Mesendoderm (in vitro differentiated cells): Measurements from ENCODE around the gene SUN5.

Source experiments
- DNase-seq: peaks from one replicate; pipeline ENCODE4 v3.0.0; 2013
- H2AK5ac ChIP-seq: 2 replicates; pipeline ENCODE4 v1.6.1; 2013; ENCODE audit warnings: low read length, inconsistent platforms
- H2BK120ac ChIP-seq: 2 replicates; pipeline ENCODE4 v1.6.1; 2013; ENCODE audit warnings: low read depth, mild to moderate bottlenecking, low read length, moderate library complexity, mixed read lengths
- H2BK15ac ChIP-seq: replicated peaks from 2 replicates; pipeline ENCODE4 v1.6.1; 2013; ENCODE audit warnings: low read depth, mild to moderate bottlenecking, moderate library complexity
- H2BK5ac ChIP-seq: 2 replicates; pipeline ENCODE4 v1.6.1; 2013; ENCODE audit warnings: low read length, inconsistent platforms
- H3K18ac ChIP-seq: 2 replicates; pipeline ENCODE4 v1.6.1; 2013; ENCODE audit warnings: mild to moderate bottlenecking, low read length, mixed read lengths
- H3K23ac ChIP-seq: one replicate; pipeline ENCODE4 v1.6.1; 2013; ENCODE audit warnings: low read length
- H3K27ac ChIP-seq: 2 replicates; pipeline ENCODE4 v1.5.1; 2013; ENCODE audit warnings: low read depth, mild to moderate bottlenecking, inconsistent platforms, low read length, moderate library complexity
- H3K27me3 ChIP-seq: 2 replicates; pipeline ENCODE4 v1.6.1; 2013; ENCODE audit warnings: low read length, control low read depth, mild to moderate bottlenecking, inconsistent platforms; ENCODE audit not compliant: insufficient read depth, poor library complexity
- H3K36me3 ChIP-seq: 2 replicates; pipeline ENCODE4 v1.6.1; 2013; ENCODE audit warnings: low read length, inconsistent platforms; ENCODE audit not compliant: control insufficient read depth, insufficient read depth
- H3K4ac ChIP-seq: one replicate; pipeline ENCODE4 v1.6.1; 2013; ENCODE audit warnings: low read depth, mild to moderate bottlenecking, low read length, moderate library complexity
- H3K4me1 ChIP-seq: 2 replicates; pipeline ENCODE4 v1.6.1; 2013; ENCODE audit warnings: low read depth, low read length, inconsistent platforms; ENCODE audit not compliant: control insufficient read depth
- H3K4me2 ChIP-seq: 2 replicates; pipeline ENCODE4 v1.6.1; 2013; ENCODE audit warnings: low read length
- H3K4me3 ChIP-seq: 2 replicates; pipeline ENCODE4 v1.5.1; 2013; ENCODE audit warnings: mild to moderate bottlenecking, low read length
- H3K56ac ChIP-seq: one replicate; pipeline ENCODE4 v1.6.1; 2013; ENCODE audit warnings: low read length
- H3K79me1 ChIP-seq: 2 replicates; pipeline ENCODE4 v1.6.1; 2013; ENCODE audit warnings: low read length, inconsistent platforms
- H3K79me2 ChIP-seq: 2 replicates; pipeline ENCODE4 v1.6.1; 2013; ENCODE audit warnings: mild to moderate bottlenecking, low read length; ENCODE audit not compliant: control insufficient read depth, insufficient read depth
- H3K9ac ChIP-seq: 2 replicates; pipeline ENCODE4 v1.6.1; 2013; ENCODE audit warnings: low read length, inconsistent platforms
- H4K5ac ChIP-seq: one replicate; pipeline ENCODE4 v1.6.1; 2013; ENCODE audit warnings: low read length
- H4K8ac ChIP-seq: one replicate; pipeline ENCODE4 v1.6.1; 2013; ENCODE audit warnings: low read depth, mild to moderate bottlenecking, control low read depth, low read length, moderate library complexity
- WGBS: extraction: QIAGEN DNeasy Blood & Tissue Kit; methylation state at CpG from one replicate; pipeline ENCODE4 v1.1.7; 2013; ENCODE audit warnings: low lambda C conversion rate, missing lambda C conversion rate; ENCODE audit not compliant: insufficient coverage; ENCODE audit errors: extremely low coverage; 5-methylcytosine and 5-hydroxymethylcytosine counted together

The SUN5 gene

DNA sequence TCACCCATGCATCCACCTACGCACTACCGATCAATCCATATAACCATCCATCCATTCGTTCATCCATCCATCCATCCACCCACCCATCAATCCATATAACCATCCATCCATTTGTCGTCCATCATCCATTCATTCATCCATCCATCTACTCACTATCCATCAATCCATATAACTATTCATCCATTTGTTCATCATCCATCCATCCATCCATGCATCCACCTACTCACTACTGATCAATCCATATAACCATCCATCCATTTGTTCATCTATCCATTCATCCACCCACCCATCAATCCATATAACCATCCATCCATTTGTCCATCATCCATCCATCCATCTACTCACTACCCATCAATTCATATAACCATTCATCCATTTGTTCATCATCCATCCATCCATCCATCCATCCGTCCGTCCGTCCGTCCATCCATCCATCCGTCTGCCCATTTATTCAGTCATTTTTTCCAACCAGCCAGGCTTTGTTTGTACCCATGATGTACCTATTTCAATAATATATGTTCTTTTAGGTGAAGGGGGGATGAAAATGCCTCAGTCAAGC lies 21.2 kb upstream of the SUN5 start:
- Histone ChIP-seq H3K18ac (no peak overlapping the region), H3K9ac (no peak overlapping the region), H3K4me1 (peaks cover 7% of the 10 kb centered on the region), H3K56ac (no peak overlapping the region), H2BK120ac (no peak overlapping the region), H4K8ac (no peak overlapping the region), H3K4me3 (no peak overlapping the region), H3K79me1 (no peaks in the 10 kb centered on the region), H2AK5ac (no peak overlapping the region), H3K79me2 (no peaks in the 10 kb centered on the region), H3K4me2 (no peak overlapping the region), H3K27ac (no peak overlapping the region), H3K27me3 (no peaks in the 10 kb centered on the region), H2BK5ac (no peak overlapping the region), H3K36me3 (no peaks in the 10 kb centered on the region), H3K4ac (no peak overlapping the region), H4K5ac (no peak overlapping the region), H2BK15ac (no peak overlapping the region), H3K23ac (no peak overlapping the region)
- DNase-seq, result no peak
- WGBS, result 96% methylated on average over 8 of the region's 9 CpGs

DNA sequence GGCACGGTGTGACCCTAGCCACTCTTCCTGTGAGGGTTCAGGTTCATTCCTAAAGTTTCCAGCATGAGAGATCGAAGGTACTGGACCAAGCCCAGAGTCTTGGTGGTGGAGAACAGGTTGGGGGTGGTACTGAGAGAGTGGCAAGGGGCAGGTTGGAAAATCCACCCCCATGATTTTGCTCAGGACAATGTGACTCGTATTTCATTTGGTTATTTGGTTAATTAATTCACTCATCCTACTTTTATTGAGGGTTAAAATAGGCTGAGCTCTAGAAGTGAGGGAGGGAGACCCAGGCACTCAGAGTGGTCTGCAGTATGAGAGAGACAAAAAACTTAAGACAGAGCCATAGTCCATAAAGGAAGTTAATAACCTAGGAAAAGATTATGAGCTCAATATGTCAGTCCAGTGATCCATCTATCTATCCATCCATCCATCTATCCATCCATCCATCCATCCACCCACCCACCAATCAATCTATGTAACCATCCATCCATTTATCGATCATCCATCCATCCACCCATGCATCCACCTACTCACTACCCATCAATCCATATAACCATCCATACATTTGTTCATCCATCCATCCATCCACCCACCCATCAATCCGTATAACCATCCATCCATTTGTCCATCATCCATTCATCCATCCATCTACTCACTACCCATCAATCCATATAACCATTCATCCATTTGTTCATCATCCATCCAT lies 20.5 kb upstream of the SUN5 start:
- H3K27me3 ChIP-seq, result no peaks in the 10 kb centered on the region
- no peak overlapping the region for H3K23ac ChIP-seq
- no peak overlapping the region for H3K56ac ChIP-seq
- no peak overlapping the region for H3K4me3 ChIP-seq
- WGBS, result 100% methylated on average over 2 of the region's 5 CpGs
- H3K4me2 ChIP-seq, result no peak overlapping the region
- no peak overlapping the region for H2BK15ac ChIP-seq
- no peak overlapping the region for H3K9ac ChIP-seq
- no peaks in the 10 kb centered on the region for H3K79me2 ChIP-seq
- no peaks in the 10 kb centered on the region for H3K79me1 ChIP-seq
- no peak overlapping the region for H4K5ac ChIP-seq
- no peak for DNase-seq
- no peak overlapping the region for H2AK5ac ChIP-seq
- H4K8ac ChIP-seq, result no peak overlapping the region
- no peak overlapping the region for H2BK120ac ChIP-seq
- no peak overlapping the region for H3K27ac ChIP-seq
- H3K36me3 ChIP-seq, result no peaks in the 10 kb centered on the region
- no peak overlapping the region for H2BK5ac ChIP-seq
- H3K18ac ChIP-seq, result no peak overlapping the region
- no peak overlapping the region for H3K4ac ChIP-seq
- peaks cover 7% of the 10 kb centered on the region for H3K4me1 ChIP-seq

- H3K56ac ChIP-seq, result no peak overlapping the region
- H3K79me2 ChIP-seq, result no peaks in the 10 kb centered on the region
- no peak overlapping the region for H2AK5ac ChIP-seq
- H2BK5ac ChIP-seq, result no peak overlapping the region
- no peak overlapping the region for H4K5ac ChIP-seq
- H3K27me3 ChIP-seq, result no peaks in the 10 kb centered on the region
- H3K4me2 ChIP-seq, result no peak overlapping the region
- no peaks in the 10 kb centered on the region for H3K79me1 ChIP-seq
- H3K36me3 ChIP-seq, result no peaks in the 10 kb centered on the region
- H3K27ac ChIP-seq, result no peak overlapping the region
- H2BK15ac ChIP-seq, result no peak overlapping the region
- no peak overlapping the region for H4K8ac ChIP-seq
- H3K18ac ChIP-seq, result no peak overlapping the region
- H3K4me3 ChIP-seq, result no peak overlapping the region
- H2BK120ac ChIP-seq, result no peak overlapping the region
- no CpG with 5 or more reads among the region's 1 CpG for WGBS
- DNase-seq, result no peak
- H3K9ac ChIP-seq, result no peak overlapping the region
- no peak overlapping the region for H3K4ac ChIP-seq
- H3K23ac ChIP-seq, result no peak overlapping the region
- peaks cover 7% of the 10 kb centered on the region for H3K4me1 ChIP-seq
Measured at GRCh38 chr20:33024243-33024560, 20.0 kb upstream of the SUN5 start.

DNA sequence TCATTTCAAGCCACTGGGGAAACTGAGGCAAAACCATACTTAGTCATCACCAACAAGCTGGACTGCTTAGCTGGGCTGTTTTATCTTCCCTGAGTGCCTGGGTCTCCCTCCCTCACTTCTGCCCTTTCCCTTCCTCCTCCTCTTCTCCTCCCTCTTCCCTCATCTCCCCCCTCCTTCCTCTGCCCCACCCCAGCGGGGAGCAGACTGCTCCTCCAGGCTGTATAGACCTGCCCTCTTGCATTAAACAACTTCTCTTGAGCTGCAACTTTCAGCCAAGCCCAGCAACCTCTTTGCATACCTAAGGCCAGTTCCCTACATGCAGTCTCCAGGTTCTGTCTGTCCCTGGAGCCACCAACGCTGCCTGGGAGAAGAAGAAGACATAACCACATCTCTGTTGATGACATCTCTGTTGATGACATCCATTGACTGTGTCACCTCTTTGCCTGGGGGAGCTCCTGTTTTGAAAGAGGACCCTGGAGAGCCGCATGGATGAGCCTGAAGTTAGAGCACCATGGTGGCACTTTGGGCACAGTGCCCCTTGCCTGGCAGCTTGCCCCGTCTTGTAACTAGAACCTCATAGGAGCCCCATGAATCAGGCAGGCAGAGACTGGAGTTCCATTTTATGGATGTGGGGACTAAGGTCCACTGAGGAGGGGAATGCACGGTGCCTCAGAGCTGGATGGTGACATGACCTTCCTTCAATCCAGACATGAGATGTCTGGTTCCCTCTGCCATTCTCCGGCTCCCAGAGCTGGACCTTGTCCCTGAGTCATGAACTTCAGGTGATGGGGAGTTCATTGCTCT lies 19.4 kb upstream of the SUN5 start:
- no peaks in the 10 kb centered on the region for H3K27me3 ChIP-seq

DNA sequence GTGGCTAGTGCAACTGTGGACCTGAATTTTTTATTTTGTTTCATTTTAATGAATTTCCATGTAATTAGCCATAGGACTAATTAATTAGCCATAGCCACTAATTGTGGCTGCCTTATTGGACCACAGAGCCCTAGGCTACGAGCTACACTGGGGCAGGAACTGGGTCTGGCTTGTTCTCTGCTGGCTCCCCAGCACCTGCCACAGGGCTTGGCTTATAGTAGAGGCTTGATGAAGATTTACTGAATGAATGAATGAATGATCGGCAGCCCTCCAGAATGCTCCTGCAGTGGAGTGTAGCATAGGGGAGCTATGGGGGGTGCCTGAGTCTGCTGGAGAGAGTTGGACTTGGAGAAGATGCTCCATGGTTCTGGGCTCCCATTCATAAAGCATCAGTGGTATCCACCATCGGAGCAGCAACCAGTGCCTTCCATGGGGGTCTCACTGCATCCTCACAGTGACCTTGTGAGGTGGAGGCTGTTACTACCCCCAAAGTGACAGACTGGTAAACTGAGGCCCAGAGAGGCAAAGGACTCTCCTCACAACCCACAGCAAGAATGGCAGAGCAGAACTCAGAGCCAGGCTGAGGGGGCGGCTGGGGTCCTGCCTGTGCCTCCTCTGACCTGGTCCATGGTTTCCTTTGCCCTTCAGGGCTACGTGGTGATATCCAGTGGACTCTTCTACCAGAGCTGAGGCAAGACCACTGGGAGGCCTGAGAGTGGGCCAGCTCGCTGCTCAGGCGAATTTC lies 18.6 kb upstream of the SUN5 start:
- no peak overlapping the region for H2BK120ac ChIP-seq
- H3K36me3 ChIP-seq, result no peaks in the 10 kb centered on the region
- H4K8ac ChIP-seq, result no peak overlapping the region
- no peaks in the 10 kb centered on the region for H3K27me3 ChIP-seq
- H3K79me1 ChIP-seq, result no peaks in the 10 kb centered on the region
- H2AK5ac ChIP-seq, result no peak overlapping the region
- WGBS, result no CpG with 5 or more reads among the region's 7 CpGs
- no peaks in the 10 kb centered on the region for H3K79me2 ChIP-seq
- H4K5ac ChIP-seq, result no peak overlapping the region
- H2BK15ac ChIP-seq, result no peak overlapping the region
- peaks cover 7% of the 10 kb centered on the region for H3K4me1 ChIP-seq
- H3K4me3 ChIP-seq, result no peak overlapping the region
- H3K4ac ChIP-seq, result no peak overlapping the region
- H3K56ac ChIP-seq, result no peak overlapping the region
- no peak overlapping the region for H2BK5ac ChIP-seq
- H3K4me2 ChIP-seq, result no peak overlapping the region
- no peak overlapping the region for H3K18ac ChIP-seq
- H3K27ac ChIP-seq, result no peak overlapping the region
- H3K23ac ChIP-seq, result no peak overlapping the region
- no peak for DNase-seq
- no peak overlapping the region for H3K9ac ChIP-seq

More for the DNA sequence above, 19.4 kb upstream of the SUN5 start:
- Histone ChIP-seq H3K56ac (no peak overlapping the region), H3K23ac (no peak overlapping the region), H3K4me1 (peaks cover 7% of the 10 kb centered on the region), H4K5ac (no peak overlapping the region), H2BK120ac (no peak overlapping the region), H3K4ac (no peak overlapping the region), H2AK5ac (no peak overlapping the region), H3K79me2 (no peaks in the 10 kb centered on the region), H3K4me3 (no peak overlapping the region), H3K4me2 (no peak overlapping the region), H3K18ac (no peak overlapping the region), H3K9ac (no peak overlapping the region), H2BK15ac (no peak overlapping the region), H4K8ac (no peak overlapping the region), H3K27ac (no peak overlapping the region), H3K36me3 (no peaks in the 10 kb centered on the region), H2BK5ac (no peak overlapping the region), H3K79me1 (no peaks in the 10 kb centered on the region)
- WGBS, result no CpG with 5 or more reads among the region's 6 CpGs
- DNase-seq, result no peak
